Keratinocyte (primary cell): ENCODE data around the gene OR51E2.

ENCODE experiments used
- EZH2 ChIP-seq: IDR thresholded peaks from one replicate; pipeline ENCODE4 v1.6.1; 2012; ENCODE audit warnings: inconsistent platforms, mild to moderate bottlenecking, low read length, moderate library complexity
- TF ChIP-seq, protein P1 (sequence below), 3 experiments: IDR thresholded peaks in 1 of 3; conservative IDR thresholded peaks in 1 of 3; optimal IDR thresholded peaks in 1 of 3; 2 replicates in 2 of 3; 3 replicates in 1 of 3; pipeline versions ENCODE3 to v1.5.1; 2011; ENCODE audit warnings: low read length in 3 of 3, mild to moderate bottlenecking in 3 of 3, moderate library complexity in 2 of 3, control low read depth in 1 of 3, inconsistent platforms in 1 of 3; ENCODE audit not compliant: insufficient read depth in 2 of 3; ENCODE audit errors: extremely low read depth in 1 of 3

DNA sequence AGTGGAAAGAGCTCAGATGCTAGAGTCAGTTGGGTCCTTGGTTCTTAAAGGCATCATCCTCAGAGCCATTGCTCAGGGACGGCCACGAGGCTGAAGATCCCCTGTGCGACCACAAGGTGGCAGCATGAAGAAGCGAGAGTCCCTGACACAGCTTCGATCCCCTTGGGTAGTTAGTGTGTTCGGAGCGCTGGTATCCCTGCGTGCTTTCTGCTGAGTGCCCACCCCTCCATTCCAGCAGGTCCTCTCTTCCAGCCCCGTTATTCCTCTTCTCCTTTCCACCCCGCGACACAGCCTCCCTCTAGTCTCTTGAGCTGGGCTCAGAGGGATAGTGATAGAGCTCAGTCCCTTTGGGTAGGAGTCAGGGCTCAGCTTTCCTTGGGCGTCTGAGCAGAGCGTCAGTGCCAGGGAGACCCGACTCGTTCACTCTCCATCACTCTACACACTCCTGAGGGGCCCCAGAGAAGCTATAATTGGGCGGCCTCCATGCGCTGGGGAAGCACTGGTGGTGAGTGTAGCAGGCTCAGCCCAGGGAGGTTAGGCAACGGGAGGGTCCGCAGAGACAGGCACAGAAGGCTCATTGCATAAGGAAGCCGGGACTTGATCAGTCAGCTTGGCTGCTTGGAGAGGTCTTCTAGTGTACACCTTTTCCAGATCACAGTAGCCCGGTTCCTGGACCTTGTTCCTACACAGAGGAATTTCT is 60.5 kb downstream of the OR51E2 start, which contains the start of gene OR51D1:
- TF ChIP-seq, protein P1, sequence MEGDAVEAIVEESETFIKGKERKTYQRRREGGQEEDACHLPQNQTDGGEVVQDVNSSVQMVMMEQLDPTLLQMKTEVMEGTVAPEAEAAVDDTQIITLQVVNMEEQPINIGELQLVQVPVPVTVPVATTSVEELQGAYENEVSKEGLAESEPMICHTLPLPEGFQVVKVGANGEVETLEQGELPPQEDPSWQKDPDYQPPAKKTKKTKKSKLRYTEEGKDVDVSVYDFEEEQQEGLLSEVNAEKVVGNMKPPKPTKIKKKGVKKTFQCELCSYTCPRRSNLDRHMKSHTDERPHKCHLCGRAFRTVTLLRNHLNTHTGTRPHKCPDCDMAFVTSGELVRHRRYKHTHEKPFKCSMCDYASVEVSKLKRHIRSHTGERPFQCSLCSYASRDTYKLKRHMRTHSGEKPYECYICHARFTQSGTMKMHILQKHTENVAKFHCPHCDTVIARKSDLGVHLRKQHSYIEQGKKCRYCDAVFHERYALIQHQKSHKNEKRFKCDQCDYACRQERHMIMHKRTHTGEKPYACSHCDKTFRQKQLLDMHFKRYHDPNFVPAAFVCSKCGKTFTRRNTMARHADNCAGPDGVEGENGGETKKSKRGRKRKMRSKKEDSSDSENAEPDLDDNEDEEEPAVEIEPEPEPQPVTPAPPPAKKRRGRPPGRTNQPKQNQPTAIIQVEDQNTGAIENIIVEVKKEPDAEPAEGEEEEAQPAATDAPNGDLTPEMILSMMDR (optimal IDR thresholded peaks at IDR 0.05 in 1 of 3, IDR thresholded peaks at IDR 0.05 in 1 of 3, conservative IDR thresholded peaks at IDR 0.05 in 1 of 3; ENCODE audit: extremely low read depth in 1 of 3, insufficient read depth in 2 of 3, low read length in 3 of 3), result peak; percentile 95
- TF ChIP-seq EZH2, result no peak
